ENCODE measurements around the gene TBC1D1.
"Not testable (repeated sequence)": the region's sequence is repeated elsewhere in the genome, so short reads cannot be mapped to it uniquely, and the experiment has no call there.

The TBC1D1 gene

GRCh38 chr4:38017609-38018008, 126.7 kb downstream of the TBC1D1 start:
- no peak for DNase-seq

- DNase-seq: no peak
These were observed 129.5 kb downstream of the TBC1D1 start for GRCh38 chr4:38020386-38020785.

- DNase-seq: not testable (repeated sequence)
These were observed 130.1 kb downstream of the TBC1D1 start for GRCh38 chr4:38020961-38021360.

DNA sequence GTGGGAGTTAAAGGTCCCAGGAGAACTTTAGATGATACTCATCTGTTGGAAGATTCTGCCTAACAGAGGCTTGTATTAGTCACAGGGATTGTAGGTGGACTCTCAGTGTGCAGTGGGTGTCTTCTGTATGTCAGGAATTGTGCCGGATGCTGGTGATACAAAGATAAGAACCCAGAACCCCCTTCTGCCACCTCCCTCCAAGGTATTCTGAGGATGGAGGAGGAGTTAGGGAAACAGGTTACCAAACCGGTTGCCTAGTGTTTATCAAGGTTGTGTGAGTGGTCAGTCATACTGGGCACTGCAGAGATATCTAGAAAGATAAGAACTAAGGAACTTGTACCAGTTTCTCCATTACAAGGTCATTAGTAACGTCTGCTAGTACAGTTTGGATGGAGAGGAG, 130.9 kb downstream of the TBC1D1 start:
- DNase-seq: no peak

DNA sequence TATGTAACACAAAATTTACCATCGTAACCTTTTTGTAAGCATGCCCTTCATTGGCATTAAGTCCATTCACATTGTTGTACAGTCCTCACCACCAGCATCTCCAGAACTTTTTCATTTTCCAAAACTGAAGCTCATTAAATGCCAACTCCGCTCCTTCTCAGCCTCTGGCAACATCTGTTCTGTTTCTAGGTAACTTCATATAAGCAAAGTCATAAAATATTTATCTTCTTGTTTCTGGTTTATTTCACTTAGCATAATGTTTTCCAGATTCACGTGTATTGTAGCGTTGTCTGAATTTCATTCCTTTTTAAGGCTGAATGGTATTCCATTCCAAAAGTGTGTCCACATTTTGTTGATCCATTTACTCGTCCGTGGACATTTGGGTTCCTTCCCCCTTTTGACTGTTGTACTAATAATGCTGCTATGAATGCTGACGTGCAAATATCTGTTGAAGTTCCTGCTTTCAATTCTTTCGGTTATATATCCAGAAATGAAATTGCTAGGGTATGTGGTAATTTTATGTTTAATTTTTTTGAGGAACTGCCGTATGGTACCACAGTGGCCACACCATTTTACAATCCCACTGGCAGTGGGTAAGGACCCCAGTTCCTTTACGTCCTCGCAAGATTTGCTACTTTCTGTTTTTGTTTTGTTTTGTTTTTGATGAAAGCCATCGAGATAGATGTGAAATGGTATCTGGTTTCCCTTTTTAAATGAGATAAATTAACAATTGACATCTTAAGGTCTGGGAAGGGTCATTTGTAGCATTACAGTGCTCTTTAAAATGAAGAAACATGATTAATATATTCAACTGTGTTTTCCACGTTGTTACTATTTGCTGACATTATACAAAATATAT, 132.7 kb downstream of the TBC1D1 start:
- DNase-seq: no peak

- DNase-seq: no peak
These were observed 133.3 kb downstream of the TBC1D1 start for GRCh38 chr4:38024206-38024509.

- no peak for DNase-seq
These were observed 134.8 kb downstream of the TBC1D1 start for GRCh38 chr4:38025665-38026064.

GRCh38 chr4:38026158-38026740, 135.4 kb downstream of the TBC1D1 start:
- DNase-seq: no peak

- no peak for DNase-seq
These were observed 139.1 kb downstream of the TBC1D1 start for GRCh38 chr4:38030023-38030422.

- peak; percentile 33 to 38 for DNase-seq
These were observed 144.3 kb downstream of the TBC1D1 start for GRCh38 chr4:38034986-38035882.

DNA sequence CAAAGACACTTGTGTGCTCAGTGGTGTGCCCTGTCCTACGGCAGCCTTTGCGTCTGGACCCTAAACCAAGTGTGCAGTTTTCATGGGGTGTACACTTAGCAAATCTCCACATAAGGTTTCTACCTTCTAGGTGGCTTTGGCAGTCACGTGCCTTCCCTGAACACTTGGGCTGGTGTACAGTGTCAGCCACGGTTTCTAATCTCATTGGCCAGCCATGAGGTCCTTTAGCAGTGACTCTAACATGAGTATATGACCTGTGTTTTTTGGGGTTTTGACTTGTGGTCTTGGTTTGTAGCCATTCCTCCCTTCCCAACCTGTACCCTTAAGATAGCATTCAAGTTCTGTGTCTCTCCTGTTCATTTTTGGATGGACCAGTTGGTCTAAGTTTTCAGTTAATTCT, 145.7 kb downstream of the TBC1D1 start:
- DNase-seq: no peak

GRCh38 chr4:38037612-38038011, 146.7 kb downstream of the TBC1D1 start:
- DNase-seq: no peak

DNA sequence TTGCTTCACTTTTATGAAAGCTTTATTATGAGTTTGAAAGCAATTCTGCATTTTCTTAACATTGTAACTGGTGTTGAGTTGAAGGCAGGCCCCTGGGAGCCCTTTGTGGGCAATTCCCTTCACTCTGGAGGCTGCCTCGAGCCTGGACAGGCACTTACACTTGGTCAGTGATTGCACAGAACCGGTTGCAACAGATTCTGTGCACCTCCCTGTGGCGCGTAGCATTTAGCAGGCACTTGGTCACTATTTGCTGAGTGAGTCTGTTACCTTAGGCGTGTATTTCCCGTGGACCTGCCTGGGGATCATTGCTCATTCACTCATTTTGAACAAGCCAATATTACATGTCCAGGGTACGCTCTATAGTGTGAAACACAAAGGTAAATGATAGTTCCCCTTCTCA, 149.7 kb downstream of the TBC1D1 start:
- no peak for DNase-seq

- DNase-seq: no peak
These were observed 153.2 kb downstream of the TBC1D1 start for GRCh38 chr4:38044060-38044459.

DNA sequence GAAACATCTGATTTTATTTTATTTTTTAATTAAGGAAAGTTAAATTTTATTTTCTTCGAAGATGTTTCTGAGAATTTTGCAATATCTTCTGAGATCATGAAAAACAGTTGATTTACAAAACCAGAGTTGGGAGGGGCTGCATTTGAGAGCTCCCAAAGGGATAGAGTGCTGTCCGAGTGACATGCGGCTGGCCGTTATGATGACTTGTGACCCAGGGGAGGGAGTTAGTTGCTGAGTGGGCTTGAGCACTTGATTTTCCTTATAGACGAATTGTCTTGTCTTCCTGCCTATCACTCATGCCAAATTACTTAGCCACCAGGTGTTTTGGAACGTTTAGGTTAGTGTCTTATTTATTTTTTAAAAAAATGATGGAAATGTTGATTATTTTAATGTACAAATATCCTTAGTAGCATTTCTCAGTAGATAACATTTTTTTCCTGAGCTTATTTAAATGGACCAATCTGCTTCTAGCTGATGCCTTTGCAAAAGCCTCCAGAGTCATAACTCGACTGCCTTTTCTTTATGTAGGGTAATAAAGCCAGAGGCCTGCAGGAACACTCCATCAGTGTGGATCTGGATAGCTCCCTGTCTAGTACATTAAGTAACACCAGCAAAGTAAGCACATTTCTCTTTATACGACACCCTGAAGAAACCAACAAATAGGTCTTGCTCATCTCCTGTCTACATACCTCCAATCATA, 154.6 kb downstream of the TBC1D1 start:
- DNase-seq: no peak

DNA sequence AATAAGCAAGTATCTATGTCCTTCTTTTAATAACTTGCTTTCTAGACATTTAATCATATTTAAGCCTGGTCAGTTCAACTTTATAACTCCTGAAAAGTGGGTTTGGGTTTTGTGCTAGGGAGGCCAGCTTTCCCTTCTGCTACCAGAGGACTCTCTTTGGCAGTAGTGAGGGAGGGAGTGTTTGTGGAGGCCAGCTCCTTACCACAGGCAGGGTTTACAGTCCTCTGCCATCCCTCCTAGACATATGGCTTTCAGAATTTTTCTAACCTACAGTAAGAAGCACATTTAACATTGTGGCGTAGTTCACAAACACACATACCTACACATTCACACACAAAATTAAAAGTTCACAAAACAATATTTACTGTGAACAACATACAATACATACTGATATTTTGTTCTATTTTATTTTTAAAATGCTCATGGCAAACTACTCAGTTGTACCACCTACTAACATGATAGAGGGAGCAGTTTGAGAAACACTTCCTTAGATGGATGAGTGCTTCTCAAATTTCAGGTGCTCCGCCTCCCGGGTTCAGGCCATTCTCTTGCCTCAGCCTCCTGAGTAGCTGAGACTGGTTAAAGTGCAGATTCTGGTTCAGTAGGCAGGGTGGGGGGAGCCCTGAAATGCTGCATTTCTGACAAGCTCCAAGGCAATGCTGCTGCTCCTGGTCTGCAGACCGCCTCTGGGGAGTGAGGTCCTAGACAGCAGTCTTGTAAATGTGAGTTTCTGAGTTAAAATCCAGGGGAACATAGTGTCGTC, 156.0 kb downstream of the TBC1D1 start:
- no peak for DNase-seq

GRCh38 chr4:38049545-38050170, 158.8 kb downstream of the TBC1D1 start:
- DNase-seq: no peak

DNA sequence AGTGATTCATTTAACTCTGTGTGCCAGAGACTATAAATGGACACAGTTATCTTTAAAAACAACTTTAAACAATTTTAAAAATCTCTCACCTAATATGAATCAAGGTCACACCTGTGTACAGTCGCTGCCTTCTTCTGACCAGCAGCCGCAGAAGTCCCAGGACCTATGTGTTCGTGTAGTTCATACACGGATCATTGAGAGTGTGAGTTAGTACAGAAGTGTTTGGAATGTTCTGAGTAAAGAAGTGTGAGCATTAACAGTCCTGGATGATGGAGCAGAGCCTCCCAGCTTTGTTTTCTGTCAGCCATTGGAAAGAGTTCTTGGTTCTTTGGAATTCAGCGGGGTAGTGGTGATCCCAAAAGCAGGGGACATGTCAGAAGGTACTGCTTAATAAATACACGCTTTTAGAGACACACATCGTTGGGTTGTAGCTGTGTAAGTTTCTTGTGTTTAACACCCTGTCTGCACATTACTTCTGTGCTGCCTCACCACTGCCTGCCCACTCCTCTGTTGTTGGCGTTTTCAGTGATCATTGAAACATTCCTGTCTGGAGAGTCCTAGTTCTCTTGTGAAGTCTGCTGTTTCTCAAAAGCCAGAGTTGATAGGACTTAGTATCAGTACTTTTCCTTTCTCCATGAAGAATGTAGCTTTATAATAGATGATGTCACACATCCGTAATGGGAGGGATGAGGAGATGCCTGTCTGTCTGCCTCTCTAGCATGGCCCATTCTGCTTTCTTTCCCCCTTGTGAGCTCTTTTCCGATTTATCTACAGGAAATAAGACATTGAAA, 159.9 kb downstream of the TBC1D1 start:
- no peak for DNase-seq

- DNase-seq: no peak
These were observed 164.7 kb downstream of the TBC1D1 start for GRCh38 chr4:38055566-38055965.

DNA sequence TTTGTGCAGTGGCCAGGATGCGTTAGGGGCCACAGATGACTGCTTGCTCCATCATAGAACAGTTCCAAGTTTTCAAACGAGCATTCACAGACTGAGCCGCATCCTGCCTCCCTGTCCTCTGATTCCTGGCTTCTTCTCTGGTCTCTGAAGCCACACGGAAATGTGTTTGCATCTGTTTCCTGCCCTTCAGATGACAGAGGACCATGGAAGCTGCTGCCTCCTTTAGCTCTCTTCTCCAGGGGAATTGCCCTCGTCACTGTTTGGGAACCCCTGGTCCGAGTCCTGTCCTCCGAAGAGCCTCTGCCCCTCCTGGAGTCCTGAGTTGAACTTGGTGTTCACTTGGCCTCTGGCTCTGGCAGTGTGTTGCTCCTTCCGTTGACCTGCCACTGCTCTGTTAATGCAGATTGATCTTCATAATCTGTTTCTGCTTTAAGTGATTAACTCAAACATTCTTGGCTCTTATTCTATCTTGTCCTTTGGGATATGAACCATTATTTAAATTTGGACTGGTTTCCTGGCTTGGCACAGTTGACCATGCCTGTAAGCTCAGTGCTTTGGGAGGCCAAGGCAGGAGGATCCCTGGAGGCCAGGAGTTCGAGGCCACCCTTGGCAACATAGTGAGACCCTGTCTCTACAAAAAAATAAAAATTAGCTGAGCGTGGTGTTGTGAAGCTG, 165.3 kb downstream of the TBC1D1 start:
- DNase-seq: no peak

Measured in stimulated activated CD4-positive, alpha-beta T cell treated with anti-CD3 and anti-CD28 coated beads, Interleukin-2, amount 100 ng/mL, for 48 hours (primary cell).